Measurements from ENCODE around the gene PATJ.
A peak's percentile ranks its signal among the peaks of the same experiment; 100 is the strongest.

The PATJ gene

GRCh38 chr1:61740751-61741700, 1.3 kb upstream of the PATJ start:
- DNase-seq (ENCODE audit: low read depth) = no peak
- no peak for TF ChIP-seq CTCF (conservative IDR thresholded peaks at IDR 0.05; ENCODE audit: low read length)
- H3K4me3 ChIP-seq (ENCODE audit: low read length) = no peak overlapping the region; the same call in 1 of the 2 replicates

- H3K4me3 ChIP-seq (ENCODE audit: low read length) = peak overlapping the region; percentile 76
- peak; percentile 61 for DNase-seq (ENCODE audit: low read depth)
- TF ChIP-seq CTCF (conservative IDR thresholded peaks at IDR 0.05; ENCODE audit: low read length) = no peak
Observed at GRCh38 chr1:61742620-61743430, 545 bp downstream of the PATJ start.

GRCh38 chr1:61743431-61743705, 1.1 kb downstream of the PATJ start:
- DNase-seq (ENCODE audit: low read depth) = peak; percentile 12
- TF ChIP-seq CTCF (conservative IDR thresholded peaks at IDR 0.05; ENCODE audit: low read length) = no peak
- peak overlapping the region; percentile 76 for H3K4me3 ChIP-seq (ENCODE audit: low read length)

- no peak overlapping the region for H3K4me3 ChIP-seq (ENCODE audit: low read length)
- TF ChIP-seq CTCF (conservative IDR thresholded peaks at IDR 0.05; ENCODE audit: low read length) = no peak
- DNase-seq (ENCODE audit: low read depth) = no peak
Observed at GRCh38 chr1:61743716-61744580, 1.7 kb downstream of the PATJ start.

- no peak for TF ChIP-seq CTCF (conservative IDR thresholded peaks at IDR 0.05; ENCODE audit: low read length)
- H3K4me3 ChIP-seq (ENCODE audit: low read length) = peak overlapping the region; percentile 8
- peak; percentile 42 for DNase-seq (ENCODE audit: low read depth)
Observed at GRCh38 chr1:61746813-61747212, 4.5 kb downstream of the PATJ start.

GRCh38 chr1:61748566-61748965, 6.3 kb downstream of the PATJ start:
- DNase-seq (ENCODE audit: low read depth) = no peak
- no peak overlapping the region for H3K4me3 ChIP-seq (ENCODE audit: low read length)
- TF ChIP-seq CTCF (conservative IDR thresholded peaks at IDR 0.05; ENCODE audit: low read length) = no peak
